ENCODE measurements around the gene CPNE5. TPM values are rescaled to one million over a fixed set of nuclear protein-coding genes. Genes with fewer than 3 reads are reported as not detected.

Gene CPNE5
- total RNA-seq, 4 donors from 2014 or later, result 0.39 to 3.0 (median 1.4) TPM

GRCh38 chr6:36755435-36756348, 83.6 kb downstream of the CPNE5 start:
- TF ChIP-seq EP300 (IDR thresholded peaks at IDR 0.05), result peak in 1 of 2 donors; percentile 15
- TF ChIP-seq CTCF (IDR thresholded peaks at IDR 0.05), result no peak
- H3K4me3 ChIP-seq, result no peak overlapping the region
- peaks cover 0 to under 1% (median 0%) of the 10 kb centered on the region in 4 donors for H3K9me3 ChIP-seq
- 62 to 78% methylated on average over 19 of the region's 19 CpGs for WGBS, 2 donors
- no peaks in the 10 kb centered on the region for H3K27me3 ChIP-seq
- H3K27ac ChIP-seq, result peak overlapping the region in 1 of 4 donors; percentile 62
- DNase-seq (ENCODE audit: low spot score in 2 of 2), result no peak
- no peaks in the 10 kb centered on the region for H3K36me3 ChIP-seq
- peaks cover 0 to 25% (median 7%) of the 10 kb centered on the region in 4 donors for H3K4me1 ChIP-seq

- Histone ChIP-seq H3K36me3 (no peaks in the 10 kb centered on the region), H3K9me3 (peaks cover 0 to 9% (median 0%) of the 10 kb centered on the region in 4 donors), H3K4me1 (peaks cover 0 to 25% (median 7%) of the 10 kb centered on the region in 4 donors), H3K27ac (no peak overlapping the region), H3K4me3 (no peak overlapping the region), H3K27me3 (no peaks in the 10 kb centered on the region)
- DNase-seq (ENCODE audit: low spot score in 2 of 2), result no peak
- TF ChIP-seq CTCF (IDR thresholded peaks at IDR 0.05), result no peak
- TF ChIP-seq EP300 (IDR thresholded peaks at IDR 0.05), result no peak
- TF ChIP-seq POLR2A (IDR thresholded peaks at IDR 0.05), result no peak
- WGBS, 2 donors, result 83 to 87% methylated on average over 9 of the region's 9 CpGs
These were observed 84.4 kb downstream of the CPNE5 start for GRCh38 chr6:36754582-36755434.

- WGBS, 2 donors, result 81 to 87% methylated on average over 7 of the region's 7 CpGs
- H3K9me3 ChIP-seq, result peaks cover 0 to 18% (median 0%) of the 10 kb centered on the region in 4 donors
- H3K27ac ChIP-seq, result peak overlapping the region in 1 of 4 donors; percentile 58
- H3K27me3 ChIP-seq, result no peaks in the 10 kb centered on the region
- no peak overlapping the region for H3K4me3 ChIP-seq
- TF ChIP-seq POLR2A (IDR thresholded peaks at IDR 0.05), result no peak
- no peak for TF ChIP-seq CTCF (IDR thresholded peaks at IDR 0.05)
- no peak for TF ChIP-seq EP300 (IDR thresholded peaks at IDR 0.05)
- H3K36me3 ChIP-seq, result no peaks in the 10 kb centered on the region
- H3K4me1 ChIP-seq, result peaks cover 0 to 20% (median 3%) of the 10 kb centered on the region in 4 donors
- DNase-seq (ENCODE audit: low spot score in 2 of 2), result no peak
These were observed 85.4 kb downstream of the CPNE5 start for GRCh38 chr6:36753671-36754405.

- DNase-seq (ENCODE audit: low spot score in 2 of 2), result no peak
- peak overlapping the region in 1 of 4 donors; percentile 58 for H3K27ac ChIP-seq
- no peak overlapping the region for H3K4me3 ChIP-seq
- TF ChIP-seq EP300 (IDR thresholded peaks at IDR 0.05) (peak in 1 of 2 donors; percentile 62), POLR2A (IDR thresholded peaks at IDR 0.05) (no peak), CTCF (IDR thresholded peaks at IDR 0.05) (no peak)
- H3K4me1 ChIP-seq, result peaks cover 0 to 18% (median 2%) of the 10 kb centered on the region in 4 donors
- H3K9me3 ChIP-seq, result peaks cover 0 to 27% (median 0%) of the 10 kb centered on the region in 4 donors
- H3K36me3 ChIP-seq, result no peaks in the 10 kb centered on the region
- WGBS, 2 donors, result 58 to 62% methylated on average over 6 of the region's 6 CpGs
- no peaks in the 10 kb centered on the region for H3K27me3 ChIP-seq
These were observed 86.2 kb downstream of the CPNE5 start for GRCh38 chr6:36752886-36753506.
